GM10266 (cell line): Measurements from ENCODE around the gene INSYN2A.

Experiments
- DNase-seq: peaks from one replicate; pipeline ENCODE4 v3.0.0; 2012; ENCODE audit errors: extremely low spot score
- CTCF ChIP-seq: IDR thresholded peaks from 2 replicates; pipeline ENCODE4 v1.5.1; 2012; ENCODE audit warnings: mild to moderate bottlenecking, low read depth; ENCODE audit not compliant: control insufficient read depth, insufficient read depth; ENCODE audit errors: missing control alignments

The INSYN2A gene

GRCh38 chr10:127148933-127149220 lies 47.5 kb downstream of the INSYN2A start:
- no peak for TF ChIP-seq CTCF
- no peak for DNase-seq

GRCh38 chr10:127148066-127148932 lies 48.1 kb downstream of the INSYN2A start:
- no peak for DNase-seq
- TF ChIP-seq CTCF: no peak

- TF ChIP-seq CTCF: no peak
- no peak for DNase-seq
Measured at GRCh38 chr10:127146661-127147060, 49.7 kb downstream of the INSYN2A start.
